ENCODE results near the gene OPCML. TPM values are rescaled to one million over a fixed set of nuclear protein-coding genes. Genes with fewer than 3 reads are reported as not detected.

OPCML gene
- total RNA-seq, 1 experiment from 2014 or later: not detected

GRCh38 chr11:133362916-133363315 is 169.4 kb downstream of the OPCML start:
- Mint-ChIP-seq H3K4me3 (ENCODE audit: unreplicated experiment) (no peak overlapping the region), H3K9me3 (ENCODE audit: unreplicated experiment) (no peaks in the 10 kb centered on the region), H3K4me1 (ENCODE audit: low read depth, unreplicated experiment) (no peaks in the 10 kb centered on the region), H3K27ac (ENCODE audit: unreplicated experiment) (no peak overlapping the region), H3K36me3 (ENCODE audit: insufficient read depth, unreplicated experiment) (no peaks in the 10 kb centered on the region), H3K27me3 (ENCODE audit: insufficient read depth, unreplicated experiment) (peaks cover 9% of the 10 kb centered on the region)
- Histone ChIP-seq H3K4me1 (no peaks in the 10 kb centered on the region), H3K27me3 (replicated peaks; ENCODE audit: control insufficient read depth, insufficient read depth, low read length) (no peaks in the 10 kb centered on the region), H3K36me3 (ENCODE audit: control insufficient read depth, insufficient read depth, low read length) (no peaks in the 10 kb centered on the region), H3K4me3 (ENCODE audit: low read depth, low read length) (no peak overlapping the region), H3K9me3 (no peaks in the 10 kb centered on the region)
- POLR2A ChIA-PET: no interaction called here
- no peak for TF ChIP-seq CTCF (IDR thresholded peaks at IDR 0.05; ENCODE audit: insufficient read depth in 1 of 2, low read depth in 1 of 2, low read length in 1 of 2, severe bottlenecking in 1 of 2, unreplicated experiment in 1 of 2)
- CTCF ChIA-PET: no interaction called here
- intact Hi-C loops (cut with micrococcal nuclease; ENCODE audit: unreplicated experiment): no loop called here
- no peak for DNase-seq
- BruUV-seq (replicated peaks): no TSS peak

- DNase-seq: no peak
- Histone ChIP-seq H3K9me3 (no peaks in the 10 kb centered on the region), H3K4me1 (no peaks in the 10 kb centered on the region), H3K4me3 (ENCODE audit: low read depth, low read length) (no peak overlapping the region), H3K27me3 (replicated peaks; ENCODE audit: control insufficient read depth, insufficient read depth, low read length) (no peaks in the 10 kb centered on the region), H3K36me3 (ENCODE audit: control insufficient read depth, insufficient read depth, low read length) (no peaks in the 10 kb centered on the region)
- ChIA-PET CTCF (no interaction called here), POLR2A (no interaction called here)
- BruUV-seq (replicated peaks): no TSS peak
- Mint-ChIP-seq H3K36me3 (ENCODE audit: insufficient read depth, unreplicated experiment) (no peaks in the 10 kb centered on the region), H3K4me3 (ENCODE audit: unreplicated experiment) (no peak overlapping the region), H3K9me3 (ENCODE audit: unreplicated experiment) (no peaks in the 10 kb centered on the region), H3K4me1 (ENCODE audit: low read depth, unreplicated experiment) (no peaks in the 10 kb centered on the region), H3K27ac (ENCODE audit: unreplicated experiment) (no peak overlapping the region), H3K27me3 (ENCODE audit: insufficient read depth, unreplicated experiment) (peaks cover 11% of the 10 kb centered on the region)
- intact Hi-C loops (cut with micrococcal nuclease; ENCODE audit: unreplicated experiment): no loop called here
- TF ChIP-seq CTCF (IDR thresholded peaks at IDR 0.05; ENCODE audit: insufficient read depth in 1 of 2, low read depth in 1 of 2, low read length in 1 of 2, severe bottlenecking in 1 of 2, unreplicated experiment in 1 of 2): no peak
Observed at GRCh38 chr11:133362156-133362555, 170.1 kb downstream of the OPCML start.

- H3K27me3 ChIP-seq (replicated peaks; ENCODE audit: control insufficient read depth, insufficient read depth, low read length): no peaks in the 10 kb centered on the region
- Mint-ChIP-seq H3K27me3 (ENCODE audit: insufficient read depth, unreplicated experiment) (peaks cover 11% of the 10 kb centered on the region), H3K9me3 (ENCODE audit: unreplicated experiment) (no peaks in the 10 kb centered on the region), H3K36me3 (ENCODE audit: insufficient read depth, unreplicated experiment) (no peaks in the 10 kb centered on the region), H3K27ac (ENCODE audit: unreplicated experiment) (no peak overlapping the region), H3K4me3 (ENCODE audit: unreplicated experiment) (no peak overlapping the region), H3K4me1 (ENCODE audit: low read depth, unreplicated experiment) (no peaks in the 10 kb centered on the region)
- H3K36me3 ChIP-seq (ENCODE audit: control insufficient read depth, insufficient read depth, low read length): no peaks in the 10 kb centered on the region
- H3K4me3 ChIP-seq (ENCODE audit: low read depth, low read length): no peak overlapping the region
- ChIA-PET CTCF (no interaction called here), POLR2A (no interaction called here)
- DNase-seq: no peak
- TF ChIP-seq CTCF (IDR thresholded peaks at IDR 0.05; ENCODE audit: insufficient read depth in 1 of 2, low read depth in 1 of 2, low read length in 1 of 2, severe bottlenecking in 1 of 2, unreplicated experiment in 1 of 2): no peak
- H3K4me1 ChIP-seq: no peaks in the 10 kb centered on the region
- BruUV-seq (replicated peaks): no TSS peak
- intact Hi-C loops (cut with micrococcal nuclease; ENCODE audit: unreplicated experiment): no loop called here
- H3K9me3 ChIP-seq: no peaks in the 10 kb centered on the region
Observed at GRCh38 chr11:133361689-133361994, 170.7 kb downstream of the OPCML start.
